NCI-H1417 (cell line): Measurements from ENCODE around the gene PPP3R1.
A peak's percentile ranks its signal among the peaks of the same experiment; 100 is the strongest.

ENCODE experiments used
- DNase-seq, 3 experiments: peaks; one replicate each; lab custom pipeline; 2025; lab: John Stamatoyannopoulos, UW

PPP3R1 gene

DNA sequence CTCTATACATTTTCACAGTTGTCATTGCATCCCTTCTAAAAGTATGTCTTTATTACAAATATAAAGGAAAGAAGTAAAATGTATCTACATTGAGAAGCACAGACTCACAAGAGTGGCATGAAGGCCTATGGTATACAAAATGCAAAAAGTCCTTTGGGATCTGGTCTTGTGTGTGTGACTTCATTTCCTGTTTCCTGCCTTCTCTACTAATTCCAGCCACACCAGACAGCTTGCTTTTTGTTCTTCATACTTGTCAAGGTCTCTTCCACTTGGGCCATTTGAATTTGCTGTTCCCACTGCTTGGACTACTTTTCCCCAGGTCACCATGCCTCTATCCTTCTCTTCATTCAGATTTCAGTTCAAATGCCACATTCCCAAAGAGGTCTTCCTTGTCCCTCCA is 101.3 kb downstream of the PPP3R1 start:
- DNase-seq, result no peak

DNA sequence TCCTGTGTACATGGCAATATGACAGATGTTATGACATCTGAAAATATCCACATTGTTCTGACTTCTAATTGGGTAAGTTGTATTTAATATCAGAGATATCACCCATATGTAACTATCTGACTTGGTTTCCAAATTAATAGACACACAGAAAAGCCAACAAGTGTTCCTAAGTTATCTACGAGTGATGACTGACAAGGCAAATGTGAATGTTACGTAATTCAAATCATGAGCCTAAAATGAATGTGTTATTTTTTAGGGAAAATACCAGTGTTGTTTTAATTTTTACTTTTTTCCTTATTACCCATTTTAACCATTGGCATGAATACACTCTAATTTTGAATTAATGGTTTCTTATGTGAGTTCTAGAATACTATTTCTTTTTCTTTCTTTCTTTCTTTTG is 110.5 kb downstream of the PPP3R1 start:
- DNase-seq, result no peak

DNA sequence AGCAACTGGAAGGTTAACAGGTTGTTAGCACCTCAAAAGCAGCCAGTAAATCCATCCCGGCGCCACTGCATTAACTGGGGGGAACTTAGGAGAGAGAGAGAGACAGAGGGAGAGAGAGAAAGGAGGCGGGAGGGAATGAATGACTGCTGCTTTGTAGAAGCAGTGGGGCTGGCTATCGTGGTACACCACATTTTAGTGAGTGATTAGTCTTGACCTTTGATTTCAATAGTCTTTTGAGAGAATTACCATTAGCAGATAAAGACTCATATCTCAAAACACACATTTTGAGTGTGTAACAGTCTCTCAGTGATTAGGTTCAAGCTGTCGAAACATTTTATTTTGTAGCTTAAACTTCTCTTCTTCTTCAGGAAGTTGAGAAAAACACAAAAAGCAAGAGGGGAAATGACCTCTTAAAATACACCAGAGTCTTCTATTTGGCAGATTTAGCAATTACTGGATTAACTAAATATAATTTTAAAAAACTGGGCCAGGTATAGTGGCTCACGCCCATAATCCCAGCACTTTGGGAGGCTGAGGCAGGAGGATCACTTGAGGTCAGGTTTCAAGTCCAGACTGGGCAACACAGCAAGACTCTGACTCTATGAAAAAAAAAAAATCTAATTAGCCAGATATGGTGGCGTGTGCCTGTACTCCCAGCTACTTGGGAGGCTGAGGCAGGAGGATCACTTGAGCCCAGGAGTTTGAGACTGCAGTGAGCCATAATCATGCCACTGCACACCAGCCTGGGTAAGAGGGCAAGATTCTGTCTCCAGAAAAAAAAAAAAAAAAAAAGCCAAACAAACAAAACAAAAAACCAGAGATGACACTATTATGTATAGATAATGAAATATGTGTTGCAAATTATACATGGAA is 116.6 kb downstream of the PPP3R1 start:
- DNase-seq, result no peak

DNA sequence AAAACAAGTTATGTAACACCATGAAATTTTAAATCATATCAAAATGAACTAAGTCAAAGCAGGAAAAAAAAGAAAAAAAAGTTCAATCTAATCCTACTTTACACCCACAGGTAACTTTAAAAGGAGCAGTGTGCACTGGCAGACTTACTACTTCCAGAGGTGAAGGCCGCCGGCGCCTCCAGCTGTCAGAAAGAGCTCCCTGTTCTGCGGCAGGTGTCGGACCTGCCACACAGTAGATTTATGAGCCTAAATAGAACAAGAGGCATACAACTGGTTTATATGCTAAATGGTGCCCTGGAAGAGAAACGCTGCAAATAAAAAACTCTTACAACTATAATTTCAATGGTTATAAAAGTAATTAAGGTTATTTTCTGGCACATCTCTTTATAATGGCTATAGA is 117.8 kb downstream of the PPP3R1 start:
- DNase-seq, result peak in 2 of 3 experiments; percentile 22 to 73

DNA sequence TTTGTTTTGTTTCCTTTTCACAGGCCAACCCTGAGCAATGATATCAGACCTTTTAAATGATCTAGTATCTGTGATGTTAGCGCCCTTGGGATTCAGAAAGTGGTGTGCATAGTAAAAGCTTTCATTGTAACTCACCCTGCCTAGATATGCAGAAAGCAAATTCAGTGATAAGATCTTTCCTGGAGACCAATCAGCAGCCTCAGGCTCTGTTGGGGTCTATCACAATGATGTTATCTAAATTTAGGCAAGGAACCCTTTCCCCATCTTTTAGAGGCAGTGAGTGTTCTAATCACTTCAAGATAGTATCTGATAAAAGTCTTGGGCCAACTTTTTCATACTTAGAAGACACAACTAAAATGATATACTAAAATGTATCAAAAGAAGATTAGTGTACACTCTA is 118.2 kb downstream of the PPP3R1 start:
- no peak for DNase-seq
